KMS-11 (cell line): ENCODE measurements around the gene NSUN7.

Source experiments
- H2AFZ ChIP-seq: fragments of 200-600 bp; sonication (generic); 2 replicates; pipeline ENCODE4 v1.6.1; 2016; ENCODE audit warnings: antibody characterized with exemption, mixed run types, low read depth
- H3K27ac ChIP-seq: fragments of 200-600 bp; sonication (generic); 2 replicates; pipeline ENCODE4 v1.6.1; 2016; ENCODE audit warnings: mild to moderate bottlenecking, mixed run types
- H3K27me3 ChIP-seq: fragments of 200-600 bp; sonication (generic); 2 replicates; pipeline ENCODE4 v1.6.1; 2017; ENCODE audit warnings: mild to moderate bottlenecking, low read depth, mixed run types, moderate library complexity; ENCODE audit not compliant: insufficient read depth
- H3K36me3 ChIP-seq: fragments of 200-600 bp; sonication (generic); 2 replicates; pipeline ENCODE4 v1.6.1; 2017; ENCODE audit warnings: mild to moderate bottlenecking, mixed run types; ENCODE audit not compliant: insufficient read depth
- H3K4me1 ChIP-seq: fragments of 200-600 bp; sonication (generic); 2 replicates; pipeline ENCODE4 v1.6.1; 2016; ENCODE audit warnings: mild to moderate bottlenecking, low read depth, mixed run types; ENCODE audit not compliant: poor library complexity, severe bottlenecking
- H3K4me2 ChIP-seq: fragments of 200-600 bp; sonication (generic); 2 replicates; pipeline ENCODE4 v1.7.0; 2016; ENCODE audit warnings: mild to moderate bottlenecking, mixed run types
- H3K4me3 ChIP-seq: fragments of 200-600 bp; sonication (generic); IDR thresholded peaks from 2 replicates; pipeline ENCODE4 v1.6.1; 2017; ENCODE audit warnings: low read depth, low read length, mixed read lengths; ENCODE audit not compliant: insufficient read depth
- H3K79me2 ChIP-seq: fragments of 200-600 bp; sonication (generic); 2 replicates; pipeline ENCODE4 v1.6.1; 2016; ENCODE audit warnings: low read depth, mixed run types; ENCODE audit not compliant: insufficient read depth
- H3K9ac ChIP-seq: fragments of 200-600 bp; sonication (generic); 2 replicates; pipeline ENCODE4 v1.6.1; 2016; ENCODE audit warnings: mild to moderate bottlenecking, mixed run types
- H4K20me1 ChIP-seq: fragments of 200-600 bp; sonication (generic); 2 replicates; pipeline ENCODE4 v1.6.1; 2016; ENCODE audit warnings: mild to moderate bottlenecking, mixed run types; ENCODE audit not compliant: insufficient read depth
- TF ChIP-seq, protein P1 (sequence below): fragments of 200-600 bp; sonication (generic); conservative IDR thresholded peaks from 2 replicates; pipeline ENCODE4 v1.6.1; 2017; ENCODE audit warnings: low read depth, mild to moderate bottlenecking, antibody characterized with exemption, low read length, moderate library complexity, mixed read lengths

NSUN7 gene

GRCh38 chr4:40848251-40848650 is 98.5 kb downstream of the NSUN7 start:
- no peaks in the 10 kb centered on the region for H3K79me2 ChIP-seq
- no peak overlapping the region for H2AFZ ChIP-seq
- no peaks in the 10 kb centered on the region for H3K27me3 ChIP-seq
- no peaks in the 10 kb centered on the region for H3K36me3 ChIP-seq
- H3K4me1 ChIP-seq, result peaks cover 5% of the 10 kb centered on the region
- H3K4me2 ChIP-seq, result no peak overlapping the region
- no peaks in the 10 kb centered on the region for H4K20me1 ChIP-seq
- no peak overlapping the region for H3K9ac ChIP-seq
- TF ChIP-seq, protein P1, sequence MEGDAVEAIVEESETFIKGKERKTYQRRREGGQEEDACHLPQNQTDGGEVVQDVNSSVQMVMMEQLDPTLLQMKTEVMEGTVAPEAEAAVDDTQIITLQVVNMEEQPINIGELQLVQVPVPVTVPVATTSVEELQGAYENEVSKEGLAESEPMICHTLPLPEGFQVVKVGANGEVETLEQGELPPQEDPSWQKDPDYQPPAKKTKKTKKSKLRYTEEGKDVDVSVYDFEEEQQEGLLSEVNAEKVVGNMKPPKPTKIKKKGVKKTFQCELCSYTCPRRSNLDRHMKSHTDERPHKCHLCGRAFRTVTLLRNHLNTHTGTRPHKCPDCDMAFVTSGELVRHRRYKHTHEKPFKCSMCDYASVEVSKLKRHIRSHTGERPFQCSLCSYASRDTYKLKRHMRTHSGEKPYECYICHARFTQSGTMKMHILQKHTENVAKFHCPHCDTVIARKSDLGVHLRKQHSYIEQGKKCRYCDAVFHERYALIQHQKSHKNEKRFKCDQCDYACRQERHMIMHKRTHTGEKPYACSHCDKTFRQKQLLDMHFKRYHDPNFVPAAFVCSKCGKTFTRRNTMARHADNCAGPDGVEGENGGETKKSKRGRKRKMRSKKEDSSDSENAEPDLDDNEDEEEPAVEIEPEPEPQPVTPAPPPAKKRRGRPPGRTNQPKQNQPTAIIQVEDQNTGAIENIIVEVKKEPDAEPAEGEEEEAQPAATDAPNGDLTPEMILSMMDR, result no peak
- H3K27ac ChIP-seq, result no peak overlapping the region
- no peak overlapping the region for H3K4me3 ChIP-seq

DNA sequence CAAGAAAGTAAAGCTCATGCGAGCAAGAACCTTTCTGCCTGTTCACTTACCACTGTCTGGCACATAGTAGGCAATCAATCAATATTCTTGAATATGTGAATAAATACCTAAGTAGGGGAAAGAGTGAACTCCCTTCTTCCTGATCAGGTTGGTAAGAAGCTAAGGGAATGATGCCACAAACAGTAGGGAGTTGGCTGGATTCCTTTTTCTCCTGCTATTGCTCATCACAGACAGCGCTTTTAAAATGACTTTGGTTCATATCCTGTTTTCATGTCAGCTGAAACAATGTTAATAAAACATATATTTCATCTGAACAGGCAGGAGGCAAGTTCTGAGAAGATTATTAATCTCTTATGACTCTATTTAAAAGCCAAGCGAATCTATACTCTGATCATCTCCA is 99.2 kb downstream of the NSUN7 start:
- Histone ChIP-seq H3K36me3 (no peaks in the 10 kb centered on the region), H3K4me3 (no peak overlapping the region), H2AFZ (no peak overlapping the region), H4K20me1 (no peaks in the 10 kb centered on the region), H3K79me2 (no peaks in the 10 kb centered on the region), H3K4me1 (peaks cover 5% of the 10 kb centered on the region), H3K4me2 (no peak overlapping the region), H3K27me3 (no peaks in the 10 kb centered on the region), H3K27ac (no peak overlapping the region), H3K9ac (no peak overlapping the region)
- TF ChIP-seq, protein P1, result no peak

- Histone ChIP-seq H3K4me1 (peaks cover 5% of the 10 kb centered on the region), H3K79me2 (no peaks in the 10 kb centered on the region), H4K20me1 (no peaks in the 10 kb centered on the region), H3K27me3 (no peaks in the 10 kb centered on the region), H3K36me3 (no peaks in the 10 kb centered on the region), H3K9ac (no peak overlapping the region), H3K4me2 (no peak overlapping the region), H3K4me3 (no peak overlapping the region), H3K27ac (no peak overlapping the region), H2AFZ (no peak overlapping the region)
- TF ChIP-seq, protein P1, result no peak
Observed at GRCh38 chr4:40850496-40850895, 100.7 kb downstream of the NSUN7 start.

- H4K20me1 ChIP-seq, result no peaks in the 10 kb centered on the region
- H3K36me3 ChIP-seq, result no peaks in the 10 kb centered on the region
- H3K9ac ChIP-seq, result no peak overlapping the region
- H3K79me2 ChIP-seq, result no peaks in the 10 kb centered on the region
- H3K4me3 ChIP-seq, result no peak overlapping the region
- H3K4me1 ChIP-seq, result no peaks in the 10 kb centered on the region
- H3K27me3 ChIP-seq, result no peaks in the 10 kb centered on the region
- TF ChIP-seq, protein P1, result no peak
- no peak overlapping the region for H3K27ac ChIP-seq
- peak overlapping the region; percentile 41; the same call in 1 of the 2 replicates for H2AFZ ChIP-seq
- peak overlapping the region; percentile 21; the same call in 1 of the 2 replicates for H3K4me2 ChIP-seq
Observed at GRCh38 chr4:40856277-40856839, 106.6 kb downstream of the NSUN7 start.
